ENCODE measurements around the gene ENPP1. TPM values are rescaled to one million over a fixed set of nuclear protein-coding genes. Genes with fewer than 3 reads are reported as not detected.

Gene ENPP1
- total and polyA plus RNA-seq, 11 donors: 0.60 to 4.2 (median 1.6) TPM

Small RNA genes within 50 kb of the gene (microRNA-seq; reads per million reads assigned to microRNA genes)
- gene MIR548H5: 0 reads per million in 4 donors

Other genes with a start within 250 kb of the ENPP1 start
- under 1 TPM in 4 of 9 donors, not detected in 5; 0.37 to 0.94 (median 0.52) TPM for gene ARG1, start 234.8 kb upstream of the ENPP1 start, total RNA-seq
- under 1 TPM in 1 of 2 donors, not detected in 1; 0.37 TPM for gene ARG1, start 234.8 kb upstream of the ENPP1 start, polyA plus RNA-seq
- gene MED23, start 179.8 kb upstream of the ENPP1 start, total RNA-seq: 10 to 100 TPM in 8 of 9 donors, 1 to 10 TPM in 1; 9.6 to 15.3 (median 11.4) TPM
- gene MED23, start 179.8 kb upstream of the ENPP1 start, polyA plus RNA-seq: 1 to 10 TPM; 5.7 to 7.7 TPM
- gene ENPP3, start 170.7 kb upstream of the ENPP1 start, total RNA-seq: under 1 TPM in 7 of 9 donors, not detected in 2; 0.16 to 0.72 (median 0.44) TPM
- under 1 TPM; 0.07 to 0.27 TPM for gene ENPP3, start 170.7 kb upstream of the ENPP1 start, polyA plus RNA-seq
- not detected for gene OR2A4, start 106.6 kb upstream of the ENPP1 start, total RNA-seq
- not detected for gene OR2A4, start 106.6 kb upstream of the ENPP1 start, polyA plus RNA-seq
- not detected for gene CTAGE9, start 97.0 kb upstream of the ENPP1 start, total RNA-seq
- not detected for gene CTAGE9, start 97.0 kb upstream of the ENPP1 start, polyA plus RNA-seq
- 10 to 100 TPM in 8 of 9 donors, 1 to 10 TPM in 1; 8.4 to 90.7 (median 39.0) TPM for gene CCN2, start 143.4 kb downstream of the ENPP1 start, total RNA-seq
- gene CCN2, start 143.4 kb downstream of the ENPP1 start, polyA plus RNA-seq: 10 to 100 TPM in 1 of 2 donors, 1 to 10 TPM in 1; 7.8 to 65.6 TPM

Data from heart left ventricle (tissue), 11 donors.